Transverse colon (tissue), 4 donors: ENCODE data around the gene AGAP1. TPM values are rescaled to one million over a fixed set of nuclear protein-coding genes. Genes with fewer than 3 reads are reported as not detected.

Experiments used
- DNase-seq: peaks from one replicate; pipeline ENCODE4 v3.0.0-alpha.2; 2019
- H3K27ac ChIP-seq, 4 donors: fragments of 200-600 bp; sonication (generic); 2 replicates each; pipeline ENCODE4 v1.5.1; 2016 to 2018; ENCODE audit warnings: inconsistent platforms in 4 of 4
- H3K27me3 ChIP-seq: fragments of 200-600 bp; sonication (generic); 2 replicates; pipeline ENCODE4 v1.5.1; 2017; ENCODE audit warnings: inconsistent platforms
- H3K36me3 ChIP-seq, 4 donors: fragments of 200-600 bp; sonication (generic); 2 replicates each; pipeline ENCODE4 v1.5.1; 2017 to 2019; ENCODE audit warnings: inconsistent platforms in 4 of 4
- H3K4me1 ChIP-seq, 4 donors: fragments of 200-600 bp; sonication (generic); 2 replicates each; pipeline ENCODE4 v1.5.1; 2017 to 2020; ENCODE audit warnings: inconsistent platforms in 4 of 4
- H3K4me3 ChIP-seq, 4 donors: fragments of 200-600 bp; sonication (generic); 1 replicate in 1 of 4; 2 replicates in 3 of 4; pipeline versions ENCODE4 v1.5.1 to v1.6.1; 2017 to 2019; ENCODE audit warnings: inconsistent platforms in 4 of 4
- H3K9me3 ChIP-seq, 2 donors: fragments of 200-600 bp; sonication (generic); 2 replicates each; pipeline ENCODE4 v1.5.1; 2017 to 2019; ENCODE audit warnings: inconsistent platforms in 2 of 2
- EP300 ChIP-seq: sonication (generic); formaldehyde crosslinking; IDR thresholded peaks from one replicate; pipeline ENCODE4 v1.6.1; 2017; ENCODE audit warnings: antibody characterized with exemption, low read depth
- POLR2A ChIP-seq: fragments of 450-650 bp; IDR thresholded peaks from one replicate; pipeline ENCODE4 v1.6.1; 2016; ENCODE audit warnings: antibody characterized with exemption, mild to moderate bottlenecking, moderate library complexity
- POLR2AphosphoS5 ChIP-seq, 3 donors: sonication (generic); formaldehyde crosslinking; IDR thresholded peaks; one replicate each; pipeline ENCODE4 v1.6.1; 2016; ENCODE audit warnings: antibody characterized with exemption in 3 of 3
- WGBS, 2 donors: methylation state at CpG; one replicate each; pipeline ENCODE4 v1.1.5; 2018; ENCODE audit warnings: low coverage in 1 of 2; 5-methylcytosine and 5-hydroxymethylcytosine counted together
- in situ Hi-C, 4 donors: fragments of 200-750 bp; cut with MboI; loops; one replicate each; pipeline versions ENCODE4 v1.15.0 to v1.15.1; 2017; ENCODE audit warnings: low sequenced_read_pairs in 3 of 4, low pct_ligation_motif_present in 1 of 4, low pct_unique_long_range_greater_than_20kb in 1 of 4
- intact Hi-C: fragments of 100-400 bp; cut with DNase I; formaldehyde crosslinking; loops from one replicate; pipeline ENCODE4 v1.15.1; 2023; ENCODE audit warnings: low total_unique reads
- total RNA-seq, 4 donors: library from RNA; depleted of rRNA; stranded (reverse); fragments of >200 nt; gene quantifications; one replicate each; pipeline ENCODE4 v1.1.0, GENCODE V29; 2016
- TF ChIP-seq, protein P1 (sequence below), 5 experiments: fragments of 200-600 bp in 3 of 5; fragments of 450-650 bp in 2 of 5; sonication (generic) in 3 of 5; IDR thresholded peaks; 1 replicate in 2 of 5; 2 replicates in 3 of 5; pipeline ENCODE4 v1.5.1; 2016 to 2017; ENCODE audit warnings: antibody characterized with exemption in 5 of 5, inconsistent platforms in 3 of 5, mild to moderate bottlenecking in 2 of 5, moderate library complexity in 1 of 5

AGAP1 gene
- 10 to 100 TPM; 56.1 to 96.9 (median 71.2) TPM for total RNA-seq

DNA sequence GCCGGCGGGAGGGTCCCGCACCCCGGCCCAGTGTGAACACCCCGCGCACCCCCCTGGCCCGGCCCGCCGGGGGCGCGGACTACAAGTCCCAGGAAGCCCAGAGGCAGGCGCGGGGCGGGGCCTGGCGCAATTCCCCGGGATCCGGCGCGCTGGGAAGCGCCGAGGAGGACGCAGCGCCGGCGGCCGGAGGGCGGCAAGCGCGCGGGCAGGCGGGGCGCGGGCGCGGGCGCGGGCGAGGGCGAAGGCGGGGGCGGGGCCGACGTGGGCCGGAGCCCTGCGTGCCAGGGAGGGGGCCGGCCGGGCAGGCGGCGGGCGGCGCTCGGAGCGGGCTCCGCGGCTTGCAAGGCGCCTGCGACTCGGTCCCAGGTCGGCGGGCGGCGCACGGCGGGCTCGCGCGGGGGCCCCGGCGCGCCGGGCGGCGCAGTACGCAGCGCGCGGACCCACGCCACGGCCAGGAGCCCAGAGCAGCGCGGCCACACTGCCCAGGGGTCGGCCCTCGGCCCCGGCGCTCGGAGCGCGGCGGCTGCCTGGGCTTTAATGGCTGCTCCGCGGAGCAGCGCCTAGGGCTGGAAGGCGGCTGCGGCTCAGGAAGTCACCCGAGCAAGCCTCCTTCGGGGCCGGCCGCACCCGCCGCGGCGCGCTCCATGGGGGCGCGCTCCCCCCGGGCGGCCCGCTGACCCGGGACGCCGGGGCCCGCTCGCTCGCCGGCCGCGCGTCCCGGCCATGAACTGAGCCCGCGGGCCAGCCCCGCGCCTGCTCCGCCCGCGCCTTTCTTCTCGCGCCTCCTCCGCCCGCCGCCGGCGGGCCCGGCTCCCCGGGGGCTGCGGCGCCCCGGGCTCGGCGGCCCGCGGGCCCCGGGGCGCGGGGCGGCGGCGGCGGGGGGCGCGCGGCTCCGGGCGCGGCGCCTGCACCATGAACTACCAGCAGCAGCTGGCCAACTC, at the start of gene AGAP1:
Gene AGAP1 (plus strand): TSS at position 269 of the 941 bp plus-strand sequence.
- peak within 1 kb of the TSS; percentile 71 to 81 (median 76) for H3K4me3 ChIP-seq
- TF ChIP-seq EP300 (no peak), POLR2A (no peak), POLR2AphosphoS5 (IDR thresholded peaks at IDR 0.05) (peak in 2 of 3 donors; percentile 7 to 34)
- TF ChIP-seq, protein P1, sequence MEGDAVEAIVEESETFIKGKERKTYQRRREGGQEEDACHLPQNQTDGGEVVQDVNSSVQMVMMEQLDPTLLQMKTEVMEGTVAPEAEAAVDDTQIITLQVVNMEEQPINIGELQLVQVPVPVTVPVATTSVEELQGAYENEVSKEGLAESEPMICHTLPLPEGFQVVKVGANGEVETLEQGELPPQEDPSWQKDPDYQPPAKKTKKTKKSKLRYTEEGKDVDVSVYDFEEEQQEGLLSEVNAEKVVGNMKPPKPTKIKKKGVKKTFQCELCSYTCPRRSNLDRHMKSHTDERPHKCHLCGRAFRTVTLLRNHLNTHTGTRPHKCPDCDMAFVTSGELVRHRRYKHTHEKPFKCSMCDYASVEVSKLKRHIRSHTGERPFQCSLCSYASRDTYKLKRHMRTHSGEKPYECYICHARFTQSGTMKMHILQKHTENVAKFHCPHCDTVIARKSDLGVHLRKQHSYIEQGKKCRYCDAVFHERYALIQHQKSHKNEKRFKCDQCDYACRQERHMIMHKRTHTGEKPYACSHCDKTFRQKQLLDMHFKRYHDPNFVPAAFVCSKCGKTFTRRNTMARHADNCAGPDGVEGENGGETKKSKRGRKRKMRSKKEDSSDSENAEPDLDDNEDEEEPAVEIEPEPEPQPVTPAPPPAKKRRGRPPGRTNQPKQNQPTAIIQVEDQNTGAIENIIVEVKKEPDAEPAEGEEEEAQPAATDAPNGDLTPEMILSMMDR (IDR thresholded peaks at IDR 0.05): no peak
- H3K27me3 ChIP-seq: no peaks in the 10 kb centered on the region
- DNase-seq: peak; percentile 91
- H3K36me3 ChIP-seq: no peaks in the 10 kb centered on the region
- H3K4me1 ChIP-seq: peaks cover 5 to 33% (median 28%) of the 10 kb centered on the region in 4 donors
- intact Hi-C loops: no loop called here
- in situ Hi-C loops: loop anchor here in 2 of 4 donors (10.0 to 25.0 kb wide), 2 partner anchors 251 to 357 kb away; no protein-coding TSS in a partner anchor
- no peaks in the 10 kb centered on the region for H3K9me3 ChIP-seq
- peak within 1 kb of the TSS; percentile 84 to 90 (median 89) for H3K27ac ChIP-seq
- 2% methylated on average over 16 of the region's 156 CpGs; no CpG with 5 or more reads in 1 of the 2 donors for WGBS, 2 donors

DNA sequence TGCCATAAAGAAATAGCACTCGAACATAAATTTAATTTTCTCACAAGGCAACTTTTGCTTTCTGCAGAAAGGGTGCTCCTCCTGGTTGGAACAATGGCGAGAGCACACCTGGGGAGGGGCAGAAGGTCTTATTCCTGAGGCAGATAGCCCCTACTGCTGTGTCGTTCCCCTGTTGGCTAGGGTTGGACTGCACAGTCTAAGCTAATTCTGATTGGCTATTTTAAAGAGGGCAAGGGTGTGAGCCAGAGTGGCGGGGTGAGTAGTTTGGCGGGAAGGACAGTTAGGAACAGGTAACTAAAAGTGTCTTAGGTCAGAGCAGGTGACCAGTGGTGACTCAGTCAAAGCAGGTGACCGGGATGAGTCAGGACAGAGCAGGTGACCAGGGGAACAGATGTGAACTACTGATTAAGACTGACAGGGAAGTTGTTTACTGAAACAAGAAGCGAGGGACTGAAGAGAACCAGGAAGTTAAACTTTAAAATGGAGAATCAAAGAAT, 49.7 kb upstream of the AGAP1 start:
- Histone ChIP-seq H3K4me3 (no peak overlapping the region), H3K27me3 (no peaks in the 10 kb centered on the region), H3K27ac (no peak overlapping the region), H3K4me1 (no peaks in the 10 kb centered on the region), H3K36me3 (no peaks in the 10 kb centered on the region), H3K9me3 (no peaks in the 10 kb centered on the region)
- intact Hi-C loops: no loop called here
- TF ChIP-seq POLR2A: no peak
- TF ChIP-seq EP300: no peak
- TF ChIP-seq, protein P1 (IDR thresholded peaks at IDR 0.05): no peak
- TF ChIP-seq POLR2AphosphoS5 (IDR thresholded peaks at IDR 0.05): no peak
- 79 to 85% methylated on average over 6 to 7 of the region's 7 CpGs for WGBS, 2 donors
- in situ Hi-C loops: no loop called here
- no peak for DNase-seq

DNA sequence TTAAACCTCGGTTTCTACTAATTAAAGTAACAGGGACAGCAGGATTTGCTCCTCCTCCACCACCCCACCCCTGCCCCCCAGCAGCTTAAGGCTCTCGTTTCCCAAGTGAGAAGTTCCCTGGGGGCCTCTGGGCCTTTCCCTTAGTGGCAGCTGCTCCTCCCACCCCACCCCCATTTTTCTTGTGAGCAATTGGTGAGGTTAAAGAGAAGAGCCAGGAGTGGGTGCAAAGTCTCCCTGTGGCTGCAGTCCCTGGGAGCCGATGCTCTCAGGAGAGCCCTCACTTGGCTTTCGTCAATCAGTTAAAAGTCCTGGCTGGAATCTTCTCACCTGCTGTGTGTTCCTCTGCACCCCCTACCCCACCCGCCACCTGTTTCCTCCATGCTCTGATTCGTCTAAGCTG, 48.7 kb upstream of the AGAP1 start:
- Histone ChIP-seq H3K27me3 (no peaks in the 10 kb centered on the region), H3K9me3 (no peaks in the 10 kb centered on the region), H3K36me3 (no peaks in the 10 kb centered on the region), H3K4me1 (no peaks in the 10 kb centered on the region), H3K4me3 (no peak overlapping the region), H3K27ac (no peak overlapping the region)
- intact Hi-C loops: no loop called here
- in situ Hi-C loops: no loop called here
- TF ChIP-seq, protein P1 (IDR thresholded peaks at IDR 0.05): no peak
- TF ChIP-seq POLR2A: no peak
- no peak for TF ChIP-seq EP300
- no peak for TF ChIP-seq POLR2AphosphoS5 (IDR thresholded peaks at IDR 0.05)
- WGBS, 2 donors: 63 to 81% methylated on average over 2 to 6 of the region's 6 CpGs
- DNase-seq: no peak

DNA sequence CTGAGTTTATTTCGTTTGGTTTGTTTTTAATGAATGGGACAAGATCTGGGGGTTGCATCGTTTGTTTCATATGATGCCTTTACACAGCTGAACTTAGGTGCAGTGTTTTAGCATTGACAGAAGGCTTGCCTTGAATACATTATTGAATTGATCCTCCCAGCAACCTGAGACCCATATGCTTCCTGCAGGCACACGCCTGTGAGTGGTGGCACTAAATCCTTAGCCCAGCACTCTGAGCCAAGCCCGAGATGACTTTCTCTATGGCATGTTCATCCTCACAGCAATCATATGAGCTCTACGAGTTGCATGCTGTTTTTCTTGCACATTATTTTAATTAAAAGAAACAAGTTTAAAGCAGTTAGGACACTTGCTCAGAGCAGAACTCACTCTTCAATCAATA, 47.8 kb upstream of the AGAP1 start:
- no peak for DNase-seq
- TF ChIP-seq POLR2A: no peak
- TF ChIP-seq, protein P1 (IDR thresholded peaks at IDR 0.05): no peak
- TF ChIP-seq POLR2AphosphoS5 (IDR thresholded peaks at IDR 0.05): no peak
- no peak for TF ChIP-seq EP300
- H3K4me1 ChIP-seq: no peaks in the 10 kb centered on the region
- in situ Hi-C loops (no loop called here), intact Hi-C loops (no loop called here)
- H3K9me3 ChIP-seq: no peaks in the 10 kb centered on the region
- H3K27me3 ChIP-seq: no peaks in the 10 kb centered on the region
- 73 to 86% methylated on average over 3 to 5 of the region's 5 CpGs for WGBS, 2 donors
- H3K4me3 ChIP-seq: no peak overlapping the region
- H3K36me3 ChIP-seq: no peaks in the 10 kb centered on the region
- no peak overlapping the region for H3K27ac ChIP-seq
